GM12872 (cell line): Measurements from ENCODE around the gene WDFY3.

Experiments
- TF ChIP-seq, protein P1 (sequence below): IDR thresholded peaks from 3 replicates; pipeline ENCODE4 v1.5.1; 2011; ENCODE audit warnings: low read depth, mild to moderate bottlenecking, low read length, moderate library complexity; ENCODE audit not compliant: insufficient read depth

The WDFY3 gene

DNA sequence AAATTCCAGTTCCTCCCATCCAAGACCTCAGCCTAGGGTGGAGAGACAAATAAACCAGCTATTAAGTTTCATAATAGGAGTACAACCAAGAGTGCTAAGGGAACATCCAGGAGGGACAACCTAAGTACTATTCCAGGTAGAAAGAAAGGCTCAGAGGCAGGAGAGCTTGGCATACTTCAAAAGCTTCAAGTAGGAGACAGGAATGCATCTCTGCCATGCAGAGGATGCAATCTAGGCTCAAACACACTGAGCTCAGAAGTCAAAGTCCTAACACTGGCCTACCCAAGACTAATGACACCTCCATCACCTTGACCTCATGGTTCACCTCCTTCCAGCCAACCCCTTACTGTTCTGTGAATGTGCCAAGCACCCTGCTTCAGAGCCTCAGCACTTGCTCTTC is 8.1 kb downstream of the WDFY3 start:
- TF ChIP-seq, protein P1, sequence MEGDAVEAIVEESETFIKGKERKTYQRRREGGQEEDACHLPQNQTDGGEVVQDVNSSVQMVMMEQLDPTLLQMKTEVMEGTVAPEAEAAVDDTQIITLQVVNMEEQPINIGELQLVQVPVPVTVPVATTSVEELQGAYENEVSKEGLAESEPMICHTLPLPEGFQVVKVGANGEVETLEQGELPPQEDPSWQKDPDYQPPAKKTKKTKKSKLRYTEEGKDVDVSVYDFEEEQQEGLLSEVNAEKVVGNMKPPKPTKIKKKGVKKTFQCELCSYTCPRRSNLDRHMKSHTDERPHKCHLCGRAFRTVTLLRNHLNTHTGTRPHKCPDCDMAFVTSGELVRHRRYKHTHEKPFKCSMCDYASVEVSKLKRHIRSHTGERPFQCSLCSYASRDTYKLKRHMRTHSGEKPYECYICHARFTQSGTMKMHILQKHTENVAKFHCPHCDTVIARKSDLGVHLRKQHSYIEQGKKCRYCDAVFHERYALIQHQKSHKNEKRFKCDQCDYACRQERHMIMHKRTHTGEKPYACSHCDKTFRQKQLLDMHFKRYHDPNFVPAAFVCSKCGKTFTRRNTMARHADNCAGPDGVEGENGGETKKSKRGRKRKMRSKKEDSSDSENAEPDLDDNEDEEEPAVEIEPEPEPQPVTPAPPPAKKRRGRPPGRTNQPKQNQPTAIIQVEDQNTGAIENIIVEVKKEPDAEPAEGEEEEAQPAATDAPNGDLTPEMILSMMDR, result no peak

DNA sequence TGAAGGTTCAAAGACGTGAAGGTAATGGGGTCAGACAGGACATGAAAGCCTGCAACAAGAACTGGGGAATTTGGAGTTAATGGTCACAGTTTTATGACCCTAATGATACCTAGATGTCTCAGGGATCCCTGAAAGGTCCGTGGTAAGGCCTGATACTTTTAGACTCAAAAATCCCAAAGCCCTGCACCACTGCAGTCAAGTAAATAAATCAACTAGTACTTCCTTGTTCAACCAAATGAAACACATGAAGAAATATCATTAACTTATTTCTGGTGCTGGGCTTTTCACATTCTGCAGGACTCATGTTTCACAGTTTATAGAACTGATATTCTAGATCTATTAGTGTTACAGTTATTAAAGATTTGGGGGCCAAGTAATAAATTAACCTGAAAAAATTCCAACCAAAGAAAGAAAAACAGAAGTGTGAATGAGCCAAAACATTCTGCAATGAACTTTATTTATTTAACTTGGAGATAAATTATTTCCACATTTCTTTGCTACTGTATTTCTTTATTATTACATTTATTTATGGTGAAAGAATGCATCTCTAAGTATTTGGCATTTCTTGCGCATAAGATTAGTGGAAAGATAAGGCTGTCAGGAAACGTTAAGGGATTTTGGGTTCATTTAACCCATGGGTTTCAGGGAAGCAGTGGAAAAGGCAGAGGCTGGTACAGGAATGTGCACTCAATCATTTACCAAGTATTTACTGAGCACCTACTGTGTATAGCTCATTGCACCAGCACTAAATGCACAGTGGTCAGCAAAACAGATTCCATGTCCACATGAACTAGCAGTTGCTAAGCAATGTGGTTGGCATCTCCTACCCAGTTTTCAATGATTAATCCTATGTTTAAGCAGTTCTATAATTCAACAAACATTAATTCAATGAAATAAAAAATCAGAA is 8.7 kb downstream of the WDFY3 start:
- TF ChIP-seq, protein P1, result no peak

DNA sequence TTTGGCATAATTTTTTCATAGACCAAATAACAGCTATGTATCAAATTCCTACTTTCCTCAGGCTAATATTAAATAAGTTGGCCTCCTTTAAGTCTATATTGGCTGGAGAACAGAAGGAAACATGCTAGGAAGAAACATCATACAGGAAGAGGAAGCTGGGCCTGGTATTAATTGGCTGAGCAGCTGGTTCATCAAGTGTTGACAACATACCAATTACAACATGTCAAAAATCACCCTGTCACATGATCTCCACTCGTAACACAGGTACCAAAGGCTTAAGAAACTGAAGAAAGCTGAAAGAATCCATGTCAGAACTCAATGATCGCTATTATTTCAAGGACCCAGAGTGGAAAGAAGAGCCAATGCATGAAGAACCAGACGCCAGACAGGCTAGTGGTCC is 10.5 kb downstream of the WDFY3 start:
- TF ChIP-seq, protein P1, result no peak

DNA sequence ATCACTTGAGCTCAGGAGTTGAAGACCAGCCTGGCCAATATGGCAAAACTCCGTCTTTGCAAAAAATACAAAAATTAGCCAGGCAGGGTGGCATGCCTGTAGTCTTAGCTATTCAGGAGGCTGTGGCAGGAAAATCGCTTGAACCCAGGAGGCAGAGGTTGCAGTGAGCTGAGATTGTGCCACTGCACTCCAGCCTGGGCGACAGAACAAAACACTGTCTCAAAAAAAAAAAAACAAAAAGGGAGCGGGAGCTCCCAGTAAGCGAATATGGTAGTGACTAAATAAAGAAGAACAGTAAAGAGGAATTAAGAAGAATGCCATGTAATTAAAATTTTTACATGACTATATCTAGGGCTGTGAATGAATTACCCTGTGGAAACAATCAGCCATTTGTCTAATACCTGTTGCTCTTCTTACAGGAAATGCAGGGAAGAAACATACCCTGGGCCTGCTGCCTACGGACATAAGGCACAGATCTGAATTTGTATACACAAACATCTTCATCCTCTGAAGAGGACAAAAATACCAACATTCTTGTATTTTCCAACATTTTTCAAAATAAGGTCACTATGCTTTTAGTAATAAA is 11.4 kb downstream of the WDFY3 start:
- TF ChIP-seq, protein P1, result no peak

DNA sequence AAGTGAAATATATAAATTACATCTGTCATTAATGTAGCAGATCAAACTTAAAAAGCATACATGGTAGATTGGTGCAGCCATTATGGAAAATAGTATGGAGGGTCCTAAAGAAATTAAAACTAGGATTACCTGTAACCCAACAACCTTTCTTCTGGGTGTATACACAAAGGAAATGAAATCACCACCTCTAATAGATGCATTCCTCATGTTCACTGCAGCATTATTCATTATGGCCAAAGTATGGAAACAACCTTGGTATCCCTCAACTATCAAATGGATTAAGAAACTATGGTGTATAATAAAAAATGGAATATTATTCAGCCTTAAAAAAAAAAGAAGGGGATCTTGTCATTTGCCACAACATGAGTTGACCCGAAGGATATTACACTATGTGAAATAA is 13.7 kb downstream of the WDFY3 start:
- TF ChIP-seq, protein P1, result no peak

DNA sequence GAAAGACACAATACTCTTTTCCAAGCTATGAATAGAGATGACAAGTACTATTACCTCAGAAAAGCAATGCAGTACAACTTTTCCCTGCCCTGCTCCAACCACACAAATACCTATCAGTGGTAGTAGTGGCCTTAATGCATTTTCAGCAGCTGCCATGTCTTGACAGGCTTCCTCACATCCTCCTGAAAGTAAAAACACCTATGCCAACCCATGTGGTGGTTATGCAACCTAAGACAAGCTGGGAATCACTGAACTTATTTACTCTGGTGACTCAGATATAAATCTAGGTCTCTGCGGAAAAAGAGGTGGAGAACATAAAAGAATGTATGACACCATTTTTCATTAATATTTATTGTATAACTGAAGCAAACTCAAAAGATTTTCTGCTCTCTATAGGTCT is 14.5 kb downstream of the WDFY3 start:
- TF ChIP-seq, protein P1, result no peak

DNA sequence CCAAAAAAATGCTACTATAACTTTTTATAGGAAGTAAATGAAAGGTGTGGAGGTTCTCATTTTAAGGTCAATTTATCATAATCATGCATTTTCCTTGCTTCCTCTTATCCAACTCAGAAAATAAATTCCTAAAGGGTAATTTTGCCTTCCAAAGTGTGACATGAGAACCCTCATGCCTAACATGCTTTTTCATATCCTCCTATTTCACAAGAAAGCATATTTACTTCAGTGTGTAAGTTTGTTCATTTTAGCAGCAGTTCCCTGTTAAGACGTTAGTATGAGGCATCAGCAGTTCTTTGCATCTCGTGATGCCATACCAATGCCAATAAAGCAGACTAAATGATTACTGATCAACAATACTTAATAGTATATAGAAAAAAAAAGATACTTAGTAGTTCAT is 18.4 kb downstream of the WDFY3 start:
- TF ChIP-seq, protein P1, result no peak
